Uterus (tissue), 4 donors: ENCODE results near the gene PPID. TPM values are rescaled to one million over a fixed set of nuclear protein-coding genes. Genes with fewer than 3 reads are reported as not detected.
"Not testable (repeated sequence)": the region's sequence is repeated elsewhere in the genome, so short reads cannot be mapped to it uniquely, and the experiment has no call there.

Source experiments
- DNase-seq, 2 donors: peaks; one replicate each; pipeline ENCODE4 v3.0.0-alpha.2; 2019 to 2020
- H3K27ac ChIP-seq, 2 donors: fragments of 200-600 bp; sonication (generic); 1 replicate in 1 of 2; 2 replicates in 1 of 2; pipeline ENCODE4 v1.5.1; 2016 to 2018
- H3K27me3 ChIP-seq, 2 donors: fragments of 200-600 bp; sonication (generic); one replicate each; pipeline ENCODE4 v1.5.1; 2018 to 2019; ENCODE audit warnings: control low read depth in 1 of 2
- H3K36me3 ChIP-seq, 2 donors: fragments of 200-600 bp; sonication (generic); one replicate each; pipeline ENCODE4 v1.5.1; 2019; ENCODE audit warnings: control low read depth in 1 of 2
- H3K4me1 ChIP-seq, 2 donors: fragments of 200-600 bp; sonication (generic); one replicate each; pipeline ENCODE4 v1.5.1; 2018 to 2019; ENCODE audit warnings: control low read depth in 1 of 2
- H3K4me3 ChIP-seq, 2 donors: fragments of 200-600 bp; sonication (generic); 1 replicate in 1 of 2; 2 replicates in 1 of 2; pipeline ENCODE4 v1.5.1; 2018 to 2019; ENCODE audit warnings: mild to moderate bottlenecking in 1 of 2
- H3K9me3 ChIP-seq, 2 donors: fragments of 200-600 bp; sonication (generic); one replicate each; pipeline ENCODE4 v1.5.1; 2019; ENCODE audit warnings: control low read depth in 1 of 2
- POLR2A ChIP-seq, 2 donors: fragments of 450-650 bp; IDR thresholded peaks; one replicate each; pipeline ENCODE4 v1.6.1; 2016; ENCODE audit warnings: antibody characterized with exemption in 2 of 2, mild to moderate bottlenecking in 1 of 2, moderate library complexity in 1 of 2
- intact Hi-C: fragments of 100-400 bp; cut with DNase I; formaldehyde crosslinking; loops from one replicate; pipeline ENCODE4 v1.15.1; 2023; ENCODE audit warnings: low total_unique reads
- total RNA-seq, 4 donors: library from RNA; depleted of rRNA in 3 of 4; stranded (reverse); fragments of >200 nt in 3 of 4; gene quantifications; one replicate each; pipeline versions ENCODE4 v1.1.0 to v1.2.4, GENCODE V29; 2014 to 2023
- TF ChIP-seq, protein P1 (sequence below), 4 experiments: fragments of 200-600 bp in 2 of 4; fragments of 450-650 bp in 2 of 4; sonication (generic) in 2 of 4; IDR thresholded peaks; one replicate each; pipeline ENCODE4 v1.5.1; 2016 to 2019; ENCODE audit warnings: antibody characterized with exemption in 4 of 4, mild to moderate bottlenecking in 2 of 4, moderate library complexity in 1 of 4
- donor health status: DM: yes; HTN: yes; CAD: no.

Gene PPID
- total RNA-seq, 4 donors from 2014 or later = 2.6 to 36.1 (median 13.8) TPM

DNA sequence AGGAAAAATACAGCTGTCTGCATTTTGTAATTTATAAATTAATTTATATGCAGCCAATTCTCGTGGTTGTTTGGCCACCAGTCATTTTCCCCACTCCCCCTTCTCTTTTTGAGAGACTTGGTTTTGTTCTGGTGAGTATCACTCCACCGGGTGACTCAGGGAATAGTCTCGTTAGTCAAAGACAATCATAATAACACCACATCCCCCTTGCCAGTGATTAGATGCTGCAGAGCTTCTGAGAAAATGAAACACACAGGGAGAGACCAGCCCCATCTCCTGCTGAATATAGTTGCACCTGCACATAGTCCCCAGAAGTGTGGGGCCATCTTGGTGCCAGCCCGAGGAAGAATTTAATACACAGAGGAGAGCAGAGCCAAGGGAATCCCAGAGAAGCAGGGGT, 37.7 kb upstream of the PPID start:
- intact Hi-C loops = no loop called here
- DNase-seq = no peak
- no peak overlapping the region for H3K27ac ChIP-seq
- no peak overlapping the region for H3K4me3 ChIP-seq
- H3K36me3 ChIP-seq = no peaks in the 10 kb centered on the region
- H3K4me1 ChIP-seq = no peaks in the 10 kb centered on the region
- no peak for TF ChIP-seq POLR2A (IDR thresholded peaks at IDR 0.05)
- TF ChIP-seq, protein P1, sequence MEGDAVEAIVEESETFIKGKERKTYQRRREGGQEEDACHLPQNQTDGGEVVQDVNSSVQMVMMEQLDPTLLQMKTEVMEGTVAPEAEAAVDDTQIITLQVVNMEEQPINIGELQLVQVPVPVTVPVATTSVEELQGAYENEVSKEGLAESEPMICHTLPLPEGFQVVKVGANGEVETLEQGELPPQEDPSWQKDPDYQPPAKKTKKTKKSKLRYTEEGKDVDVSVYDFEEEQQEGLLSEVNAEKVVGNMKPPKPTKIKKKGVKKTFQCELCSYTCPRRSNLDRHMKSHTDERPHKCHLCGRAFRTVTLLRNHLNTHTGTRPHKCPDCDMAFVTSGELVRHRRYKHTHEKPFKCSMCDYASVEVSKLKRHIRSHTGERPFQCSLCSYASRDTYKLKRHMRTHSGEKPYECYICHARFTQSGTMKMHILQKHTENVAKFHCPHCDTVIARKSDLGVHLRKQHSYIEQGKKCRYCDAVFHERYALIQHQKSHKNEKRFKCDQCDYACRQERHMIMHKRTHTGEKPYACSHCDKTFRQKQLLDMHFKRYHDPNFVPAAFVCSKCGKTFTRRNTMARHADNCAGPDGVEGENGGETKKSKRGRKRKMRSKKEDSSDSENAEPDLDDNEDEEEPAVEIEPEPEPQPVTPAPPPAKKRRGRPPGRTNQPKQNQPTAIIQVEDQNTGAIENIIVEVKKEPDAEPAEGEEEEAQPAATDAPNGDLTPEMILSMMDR (IDR thresholded peaks at IDR 0.05) = no peak
- H3K9me3 ChIP-seq = no peaks in the 10 kb centered on the region
- no peaks in the 10 kb centered on the region for H3K27me3 ChIP-seq

DNA sequence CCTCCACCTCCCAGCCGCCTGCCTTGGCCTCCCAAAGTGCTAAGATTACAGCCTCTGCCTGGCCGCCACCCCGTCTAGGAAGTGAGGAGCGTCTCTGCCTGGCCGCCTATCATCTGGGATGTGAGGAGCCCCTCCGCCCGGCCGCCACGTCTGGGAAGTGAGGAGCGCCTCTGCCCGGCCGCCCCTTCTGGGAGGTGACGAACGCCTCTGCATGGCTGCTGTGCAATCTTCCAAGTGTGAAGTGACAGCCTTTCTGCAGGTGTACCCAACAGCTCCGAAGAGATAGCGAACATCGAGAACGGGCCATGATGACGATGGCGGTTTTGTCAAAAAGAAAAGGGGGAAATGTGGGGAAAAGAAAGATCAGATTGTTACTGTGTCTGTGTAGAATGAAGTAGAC, 36.3 kb upstream of the PPID start:
- H3K27me3 ChIP-seq, intact Hi-C loops, H3K27ac ChIP-seq, H3K9me3 ChIP-seq, H3K36me3 ChIP-seq, DNase-seq, H3K4me1 ChIP-seq, H3K4me3 ChIP-seq: not testable (repeated sequence)

DNA sequence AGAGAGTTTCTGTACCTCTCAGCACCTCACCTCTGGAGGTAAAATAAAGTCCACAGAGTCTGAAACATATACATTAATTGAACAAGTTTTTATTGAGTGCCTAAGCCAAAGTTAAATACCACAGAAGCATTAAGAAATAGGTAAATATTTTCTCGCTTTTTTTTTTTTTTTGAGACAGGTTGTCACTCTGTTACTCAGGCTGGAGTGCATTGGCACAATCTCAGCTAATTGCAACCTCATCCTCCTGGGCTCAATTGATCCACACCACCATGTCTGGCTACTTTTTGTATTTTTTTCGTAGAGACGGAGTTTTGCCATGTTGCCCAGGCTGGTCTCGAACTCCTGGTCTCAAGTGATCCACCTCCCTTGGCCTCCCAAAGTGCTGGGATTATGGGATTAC, 35.5 kb upstream of the PPID start:
- no peak overlapping the region for H3K27ac ChIP-seq
- H3K9me3 ChIP-seq = no peaks in the 10 kb centered on the region
- TF ChIP-seq, protein P1 (IDR thresholded peaks at IDR 0.05) = no peak
- no peak for TF ChIP-seq POLR2A (IDR thresholded peaks at IDR 0.05)
- H3K36me3 ChIP-seq = no peaks in the 10 kb centered on the region
- H3K4me3 ChIP-seq = no peak overlapping the region
- H3K4me1 ChIP-seq = no peaks in the 10 kb centered on the region
- no peak for DNase-seq
- intact Hi-C loops = no loop called here
- no peaks in the 10 kb centered on the region for H3K27me3 ChIP-seq

DNA sequence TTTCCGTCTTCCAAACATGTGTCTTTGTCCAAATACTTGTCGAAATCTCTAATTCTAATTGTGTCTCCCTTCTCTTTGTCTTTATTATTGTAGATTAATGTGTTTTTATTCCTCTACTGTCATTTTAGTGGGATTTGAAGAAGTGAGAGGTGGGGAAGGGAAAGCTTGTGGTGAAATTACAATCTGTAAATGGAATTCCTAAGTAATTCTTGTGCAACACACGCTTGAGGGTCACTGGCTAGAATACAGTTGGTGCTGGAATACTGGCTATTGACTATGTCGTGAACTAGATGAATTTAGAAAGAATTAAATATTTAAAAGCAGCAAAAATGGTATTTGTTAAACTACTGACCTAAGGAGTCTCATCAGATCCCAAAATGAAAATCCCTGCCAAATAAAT, 34.9 kb upstream of the PPID start:
- Histone ChIP-seq H3K4me1 (no peaks in the 10 kb centered on the region), H3K9me3 (no peaks in the 10 kb centered on the region), H3K27ac (no peak overlapping the region), H3K4me3 (no peak overlapping the region), H3K36me3 (no peaks in the 10 kb centered on the region), H3K27me3 (no peaks in the 10 kb centered on the region)
- no peak for DNase-seq
- intact Hi-C loops = no loop called here
- no peak for TF ChIP-seq POLR2A (IDR thresholded peaks at IDR 0.05)
- TF ChIP-seq, protein P1 (IDR thresholded peaks at IDR 0.05) = no peak

DNA sequence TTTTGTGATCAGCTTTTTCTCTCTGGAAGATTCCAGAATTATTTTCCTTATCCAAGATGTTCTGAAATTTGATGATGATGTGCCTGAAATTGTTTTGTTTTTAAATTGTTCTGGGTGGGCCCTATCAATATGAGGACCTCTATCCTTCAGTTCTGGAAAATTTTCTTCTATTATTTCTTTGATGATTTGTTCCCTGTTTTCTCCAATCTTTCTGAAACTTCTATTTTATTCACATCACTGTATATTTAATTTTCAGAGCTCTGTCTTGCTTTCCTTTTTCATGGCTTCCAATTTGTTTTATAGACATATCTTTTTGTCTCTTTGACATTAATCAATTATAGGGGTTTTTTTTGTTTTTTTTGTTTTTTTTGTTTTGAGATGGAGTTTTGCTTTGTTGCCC, 33.4 kb upstream of the PPID start:
- DNase-seq = no peak
- intact Hi-C loops = no loop called here
- H3K4me3 ChIP-seq = no peak overlapping the region
- H3K27ac ChIP-seq = no peak overlapping the region
- TF ChIP-seq, protein P1 (IDR thresholded peaks at IDR 0.05) = no peak
- H3K9me3 ChIP-seq = no peaks in the 10 kb centered on the region
- no peaks in the 10 kb centered on the region for H3K27me3 ChIP-seq
- no peaks in the 10 kb centered on the region for H3K4me1 ChIP-seq
- H3K36me3 ChIP-seq = no peaks in the 10 kb centered on the region

DNA sequence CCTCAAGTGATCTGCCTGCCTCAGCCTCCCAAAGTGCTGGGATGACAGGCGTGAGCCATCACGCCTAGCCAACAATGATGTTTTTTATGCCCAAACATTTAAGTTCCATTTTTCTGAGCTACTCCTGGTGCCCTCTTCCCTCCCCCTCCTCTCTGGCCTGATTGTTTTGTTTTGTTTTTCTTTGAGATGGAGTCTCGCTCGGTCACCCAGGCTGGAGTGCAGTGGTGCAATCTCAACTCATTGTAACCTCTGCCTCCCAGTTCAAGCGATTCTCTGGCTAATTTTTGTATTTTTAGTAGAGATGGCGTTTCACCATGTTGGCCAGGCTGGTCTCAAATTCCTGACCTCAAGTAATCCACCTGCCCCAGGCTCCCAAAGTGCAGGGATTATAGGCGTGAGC, 32.6 kb upstream of the PPID start:
- H3K4me3 ChIP-seq, H3K27me3 ChIP-seq, H3K9me3 ChIP-seq, H3K27ac ChIP-seq, DNase-seq, H3K4me1 ChIP-seq, intact Hi-C loops, H3K36me3 ChIP-seq: not testable (repeated sequence)
